HepG2 (cell line): ENCODE measurements around the gene THADA. TPM values are rescaled to one million over a fixed set of nuclear protein-coding genes. Genes with fewer than 3 reads are reported as not detected.
A peak's percentile ranks its signal among the peaks of the same experiment; 100 is the strongest.

Source experiments
- CBX1 ChIP-seq: IDR thresholded peaks from one replicate; pipeline ENCODE4 v1.6.1; 2016; ENCODE audit warnings: antibody characterized with exemption, low read depth
- CENPX ChIP-seq: sonication (generic); formaldehyde crosslinking; IDR thresholded peaks from 2 replicates; pipeline ENCODE4 v1.9.0; 2021; ENCODE audit warnings: mild to moderate bottlenecking, missing genetic modification reagents, moderate library complexity
- FOSL2 ChIP-seq: sonication (generic); formaldehyde crosslinking; IDR thresholded peaks from 2 replicates; pipeline ENCODE4 v1.4.0; 2020; ENCODE audit warnings: missing genetic modification reagents
- GATAD1 ChIP-seq: IDR thresholded peaks from 2 replicates; pipeline ENCODE4 v1.6.1; 2016; ENCODE audit warnings: missing genetic modification reagents, missing compliant biosample characterization
- ONECUT2 ChIP-seq: sonication (generic); formaldehyde crosslinking; IDR thresholded peaks from 2 replicates; pipeline ENCODE4 v1.4.0; 2020; ENCODE audit warnings: missing genetic modification reagents
- SMYD3 ChIP-seq: sonication (generic); formaldehyde crosslinking; IDR thresholded peaks from 2 replicates; pipeline ENCODE4 v1.8.1; 2023; ENCODE audit warnings: mild to moderate bottlenecking, missing genetic modification reagents
- SRSF1 ChIP-seq: fragments of 200-400 bp; formaldehyde crosslinking; optimal IDR thresholded peaks from 2 replicates; pipeline ENCODE3; 2017; ENCODE audit warnings: mild to moderate bottlenecking, low read depth, low read length, moderate library complexity
- TBL1XR1 ChIP-seq: fragments of 150-350 bp; IDR thresholded peaks from 2 replicates; pipeline ENCODE4 v1.6.1; 2014; ENCODE audit warnings: borderline replicate concordance, low read length; ENCODE audit not compliant: partially characterized antibody
- XBP1 ChIP-seq: sonication (generic); formaldehyde crosslinking; IDR thresholded peaks from 2 replicates; pipeline ENCODE4 v1.5.0; 2020; ENCODE audit warnings: missing genetic modification reagents
- ZFP82 ChIP-seq: sonication (generic); formaldehyde crosslinking; IDR thresholded peaks from 2 replicates; pipeline ENCODE4 v1.5.1; 2020; ENCODE audit warnings: mild to moderate bottlenecking, missing genetic modification reagents, borderline replicate concordance
- ZNF232 ChIP-seq: sonication (generic); formaldehyde crosslinking; IDR thresholded peaks from 2 replicates; pipeline ENCODE4 v1.4.0; 2020; ENCODE audit warnings: missing genetic modification reagents, borderline replicate concordance
- ZNF234 ChIP-seq: sonication (generic); formaldehyde crosslinking; conservative IDR thresholded peaks from 2 replicates; pipeline ENCODE4 v1.5.1; 2020; ENCODE audit warnings: mild to moderate bottlenecking, missing genetic modification reagents
- ZNF256 ChIP-seq: sonication (generic); formaldehyde crosslinking; conservative IDR thresholded peaks from 2 replicates; pipeline ENCODE4 v1.4.0; 2020; ENCODE audit warnings: missing genetic modification reagents
- ZNF713 ChIP-seq: sonication (generic); formaldehyde crosslinking; IDR thresholded peaks from 2 replicates; pipeline ENCODE4 v1.4.0; 2020; ENCODE audit warnings: mild to moderate bottlenecking, missing genetic modification reagents
- ZNF788 ChIP-seq: sonication (generic); formaldehyde crosslinking; IDR thresholded peaks from 2 replicates; pipeline ENCODE4 v1.5.0; 2020; ENCODE audit warnings: mild to moderate bottlenecking, missing genetic modification reagents, borderline replicate concordance
- ZNF883 ChIP-seq: sonication (generic); formaldehyde crosslinking; IDR thresholded peaks from 2 replicates; pipeline ENCODE4 v1.5.1; 2020; ENCODE audit warnings: mild to moderate bottlenecking, missing genetic modification reagents; ENCODE audit errors: not compliant biosample characterization
- polyA plus RNA-seq, 8 experiments: library from polyadenylated mRNA; depleted of rRNA in 3 of 8; stranded (reverse) in 7 of 8; unstranded in 1 of 8; fragments of >200 nt; fragmentation: Illumina TruSeq in 4 of 8; extraction: Trizol in 4 of 8; gene quantifications; 2 replicates each; pipeline versions ENCODE4 v1.2.1 to v1.2.3, GENCODE V29; 2011 to 2016; ENCODE audit warnings: low read depth in 4 of 8, missing spikeins in 1 of 8, mixed read lengths in 1 of 8; ENCODE audit not compliant: insufficient read depth in 1 of 8
- total RNA-seq, 5 experiments: library from RNA; depleted of rRNA; stranded (reverse); fragments of >200 nt; fragmentation: Illumina TruSeq; extraction: Trizol; gene quantifications; 2 replicates each; pipeline ENCODE4 v1.2.3, GENCODE V29; 2016; ENCODE audit warnings: low read depth in 1 of 5
- TF ChIP-seq, protein P1 (sequence below): IDR thresholded peaks from 2 replicates; pipeline ENCODE4 v1.6.1; 2012; ENCODE audit warnings: low read length, improper control_type of control experiment
- TF ChIP-seq, protein P2 (sequence below): sonication (generic); formaldehyde crosslinking; IDR thresholded peaks from 2 replicates; pipeline ENCODE4 v1.9.0; 2021; ENCODE audit warnings: missing genetic modification reagents, borderline replicate concordance
- TF ChIP-seq, protein P3 (sequence below): sonication (generic); formaldehyde crosslinking; IDR thresholded peaks from 2 replicates; pipeline ENCODE4 v1.4.0; 2020; ENCODE audit warnings: mild to moderate bottlenecking, missing genetic modification reagents, borderline replicate concordance
- TF ChIP-seq, protein P4 (sequence below): sonication (generic); formaldehyde crosslinking; IDR thresholded peaks from 2 replicates; pipeline ENCODE4 v1.5.0; 2020; ENCODE audit warnings: mild to moderate bottlenecking, missing genetic modification reagents

THADA gene
- total and polyA plus RNA-seq, 2 of the 13 experiments (the other 11 are each of a cell fraction or from before 2014, with no cell fraction given), result 12.7 to 21.7 TPM

DNA sequence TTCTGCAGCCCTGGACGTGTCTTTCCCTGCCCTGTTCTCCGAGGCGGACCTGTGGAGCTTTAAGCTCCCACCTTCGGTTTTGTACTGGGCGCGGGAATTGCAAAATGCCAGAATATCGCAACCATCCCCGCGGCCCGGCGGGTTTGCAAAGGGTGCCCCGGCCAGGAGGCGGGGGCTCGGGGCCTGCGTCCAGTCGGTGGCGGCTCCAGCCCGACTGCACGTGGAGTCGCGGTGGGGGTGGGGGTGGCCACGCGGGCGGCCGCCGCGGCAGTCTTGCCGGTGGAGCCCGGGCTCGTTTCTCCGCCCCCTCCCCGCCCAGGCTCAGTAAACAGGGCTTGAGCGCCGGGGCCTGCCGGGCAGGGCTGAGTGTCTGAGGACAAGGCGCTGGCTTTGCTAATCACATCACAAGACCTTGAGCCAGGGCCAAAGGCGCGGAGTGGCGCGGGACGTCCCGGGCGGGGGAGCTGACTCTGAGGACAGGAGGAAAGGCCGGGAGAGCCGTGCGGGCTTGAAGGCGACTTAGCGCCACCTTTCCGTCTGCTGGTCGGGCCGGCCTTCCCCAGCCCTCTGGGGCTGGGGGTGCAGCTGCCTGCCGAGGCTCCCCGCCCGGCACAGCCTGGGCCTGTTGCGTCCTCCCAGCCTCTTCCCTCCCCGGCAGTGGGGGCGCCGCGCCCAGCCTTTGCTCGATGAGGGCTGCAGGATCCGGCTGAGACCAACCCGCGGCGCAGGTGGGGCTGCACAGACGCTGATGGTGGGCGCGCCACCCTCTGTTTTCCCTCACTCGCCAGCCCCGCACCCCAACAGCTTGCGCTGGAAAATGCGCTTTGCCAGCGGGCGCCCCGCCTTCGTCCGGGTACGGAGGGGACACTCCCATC, 368.6 kb downstream of the THADA start (continued):
- TF ChIP-seq ZNF256 (CRISPR knock-in tag), result peak; percentile 60; the same call in 1 of the 2 replicates
- TF ChIP-seq SRSF1, result no peak
- peak; percentile 75; the same call in 1 of the 2 replicates for TF ChIP-seq ZNF232 (CRISPR knock-in tag)
- no peak for TF ChIP-seq ZNF883
- no peak for TF ChIP-seq TBL1XR1
- TF ChIP-seq CBX1, result no peak
- TF ChIP-seq, protein P1, sequence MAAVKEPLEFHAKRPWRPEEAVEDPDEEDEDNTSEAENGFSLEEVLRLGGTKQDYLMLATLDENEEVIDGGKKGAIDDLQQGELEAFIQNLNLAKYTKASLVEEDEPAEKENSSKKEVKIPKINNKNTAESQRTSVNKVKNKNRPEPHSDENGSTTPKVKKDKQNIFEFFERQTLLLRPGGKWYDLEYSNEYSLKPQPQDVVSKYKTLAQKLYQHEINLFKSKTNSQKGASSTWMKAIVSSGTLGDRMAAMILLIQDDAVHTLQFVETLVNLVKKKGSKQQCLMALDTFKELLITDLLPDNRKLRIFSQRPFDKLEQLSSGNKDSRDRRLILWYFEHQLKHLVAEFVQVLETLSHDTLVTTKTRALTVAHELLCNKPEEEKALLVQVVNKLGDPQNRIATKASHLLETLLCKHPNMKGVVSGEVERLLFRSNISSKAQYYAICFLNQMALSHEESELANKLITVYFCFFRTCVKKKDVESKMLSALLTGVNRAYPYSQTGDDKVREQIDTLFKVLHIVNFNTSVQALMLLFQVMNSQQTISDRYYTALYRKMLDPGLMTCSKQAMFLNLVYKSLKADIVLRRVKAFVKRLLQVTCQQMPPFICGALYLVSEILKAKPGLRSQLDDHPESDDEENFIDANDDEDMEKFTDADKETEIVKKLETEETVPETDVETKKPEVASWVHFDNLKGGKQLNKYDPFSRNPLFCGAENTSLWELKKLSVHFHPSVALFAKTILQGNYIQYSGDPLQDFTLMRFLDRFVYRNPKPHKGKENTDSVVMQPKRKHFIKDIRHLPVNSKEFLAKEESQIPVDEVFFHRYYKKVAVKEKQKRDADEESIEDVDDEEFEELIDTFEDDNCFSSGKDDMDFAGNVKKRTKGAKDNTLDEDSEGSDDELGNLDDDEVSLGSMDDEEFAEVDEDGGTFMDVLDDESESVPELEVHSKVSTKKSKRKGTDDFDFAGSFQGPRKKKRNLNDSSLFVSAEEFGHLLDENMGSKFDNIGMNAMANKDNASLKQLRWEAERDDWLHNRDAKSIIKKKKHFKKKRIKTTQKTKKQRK, result no peak
- TF ChIP-seq CENPX, result no peak
- TF ChIP-seq ZNF788 (CRISPR knock-in tag), result no peak; the same call in none of the 2 replicates
- TF ChIP-seq ZFP82, result no peak; the same call in 1 of the 2 replicates
- TF ChIP-seq, protein P2, sequence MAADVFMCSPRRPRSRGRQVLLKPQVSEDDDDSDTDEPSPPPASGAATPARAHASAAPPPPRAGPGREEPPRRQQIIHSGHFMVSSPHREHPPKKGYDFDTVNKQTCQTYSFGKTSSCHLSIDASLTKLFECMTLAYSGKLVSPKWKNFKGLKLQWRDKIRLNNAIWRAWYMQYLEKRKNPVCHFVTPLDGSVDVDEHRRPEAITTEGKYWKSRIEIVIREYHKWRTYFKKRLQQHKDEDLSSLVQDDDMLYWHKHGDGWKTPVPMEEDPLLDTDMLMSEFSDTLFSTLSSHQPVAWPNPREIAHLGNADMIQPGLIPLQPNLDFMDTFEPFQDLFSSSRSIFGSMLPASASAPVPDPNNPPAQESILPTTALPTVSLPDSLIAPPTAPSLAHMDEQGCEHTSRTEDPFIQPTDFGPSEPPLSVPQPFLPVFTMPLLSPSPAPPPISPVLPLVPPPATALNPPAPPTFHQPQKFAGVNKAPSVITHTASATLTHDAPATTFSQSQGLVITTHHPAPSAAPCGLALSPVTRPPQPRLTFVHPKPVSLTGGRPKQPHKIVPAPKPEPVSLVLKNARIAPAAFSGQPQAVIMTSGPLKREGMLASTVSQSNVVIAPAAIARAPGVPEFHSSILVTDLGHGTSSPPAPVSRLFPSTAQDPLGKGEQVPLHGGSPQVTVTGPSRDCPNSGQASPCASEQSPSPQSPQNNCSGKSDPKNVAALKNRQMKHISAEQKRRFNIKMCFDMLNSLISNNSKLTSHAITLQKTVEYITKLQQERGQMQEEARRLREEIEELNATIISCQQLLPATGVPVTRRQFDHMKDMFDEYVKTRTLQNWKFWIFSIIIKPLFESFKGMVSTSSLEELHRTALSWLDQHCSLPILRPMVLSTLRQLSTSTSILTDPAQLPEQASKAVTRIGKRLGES (CRISPR knock-in tag), result no peak; the same call in 1 of the 2 replicates
- TF ChIP-seq, protein P3, sequence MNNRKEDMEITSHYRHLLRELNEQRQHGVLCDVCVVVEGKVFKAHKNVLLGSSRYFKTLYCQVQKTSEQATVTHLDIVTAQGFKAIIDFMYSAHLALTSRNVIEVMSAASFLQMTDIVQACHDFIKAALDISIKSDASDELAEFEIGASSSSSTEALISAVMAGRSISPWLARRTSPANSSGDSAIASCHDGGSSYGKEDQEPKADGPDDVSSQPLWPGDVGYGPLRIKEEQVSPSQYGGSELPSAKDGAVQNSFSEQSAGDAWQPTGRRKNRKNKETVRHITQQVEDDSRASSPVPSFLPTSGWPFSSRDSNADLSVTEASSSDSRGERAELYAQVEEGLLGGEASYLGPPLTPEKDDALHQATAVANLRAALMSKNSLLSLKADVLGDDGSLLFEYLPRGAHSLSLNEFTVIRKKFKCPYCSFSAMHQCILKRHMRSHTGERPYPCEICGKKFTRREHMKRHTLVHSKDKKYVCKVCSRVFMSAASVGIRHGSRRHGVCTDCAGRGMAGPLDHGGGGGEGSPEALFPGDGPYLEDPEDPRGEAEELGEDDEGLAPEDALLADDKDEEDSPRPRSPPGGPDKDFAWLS (CRISPR knock-in tag), result no peak; the same call in 1 of the 2 replicates
- TF ChIP-seq GATAD1 (CRISPR knock-in tag), result peak; percentile 49
- TF ChIP-seq, protein P4, sequence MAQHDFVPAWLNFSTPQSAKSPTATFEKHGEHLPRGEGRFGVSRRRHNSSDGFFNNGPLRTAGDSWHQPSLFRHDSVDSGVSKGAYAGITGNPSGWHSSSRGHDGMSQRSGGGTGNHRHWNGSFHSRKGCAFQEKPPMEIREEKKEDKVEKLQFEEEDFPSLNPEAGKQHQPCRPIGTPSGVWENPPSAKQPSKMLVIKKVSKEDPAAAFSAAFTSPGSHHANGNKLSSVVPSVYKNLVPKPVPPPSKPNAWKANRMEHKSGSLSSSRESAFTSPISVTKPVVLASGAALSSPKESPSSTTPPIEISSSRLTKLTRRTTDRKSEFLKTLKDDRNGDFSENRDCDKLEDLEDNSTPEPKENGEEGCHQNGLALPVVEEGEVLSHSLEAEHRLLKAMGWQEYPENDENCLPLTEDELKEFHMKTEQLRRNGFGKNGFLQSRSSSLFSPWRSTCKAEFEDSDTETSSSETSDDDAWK (CRISPR knock-in tag), result no peak
- TF ChIP-seq ZNF713 (CRISPR knock-in tag), result peak; percentile 84
- TF ChIP-seq ZNF234, result no peak
- TF ChIP-seq XBP1 (CRISPR knock-in tag), result peak; percentile 65; the same call in 1 of the 2 replicates
- TF ChIP-seq FOSL2 (CRISPR knock-in tag), result peak; percentile 72
- no peak for TF ChIP-seq ONECUT2
- no peak; the same call in 1 of the 2 replicates for TF ChIP-seq SMYD3
